GM18873 (cell line): ENCODE data around the gene CLDN11.

Source experiments
- ATAC-seq: cut with Tn5 transposase; IDR thresholded peaks from one replicate; pipeline ENCODE4 v1.9.1; 2021; ENCODE audit warnings: mild to moderate bottlenecking, moderate library complexity, moderate number of reproducible peaks; ENCODE audit not compliant: unreplicated experiment, low FRiP score

Gene CLDN11

DNA sequence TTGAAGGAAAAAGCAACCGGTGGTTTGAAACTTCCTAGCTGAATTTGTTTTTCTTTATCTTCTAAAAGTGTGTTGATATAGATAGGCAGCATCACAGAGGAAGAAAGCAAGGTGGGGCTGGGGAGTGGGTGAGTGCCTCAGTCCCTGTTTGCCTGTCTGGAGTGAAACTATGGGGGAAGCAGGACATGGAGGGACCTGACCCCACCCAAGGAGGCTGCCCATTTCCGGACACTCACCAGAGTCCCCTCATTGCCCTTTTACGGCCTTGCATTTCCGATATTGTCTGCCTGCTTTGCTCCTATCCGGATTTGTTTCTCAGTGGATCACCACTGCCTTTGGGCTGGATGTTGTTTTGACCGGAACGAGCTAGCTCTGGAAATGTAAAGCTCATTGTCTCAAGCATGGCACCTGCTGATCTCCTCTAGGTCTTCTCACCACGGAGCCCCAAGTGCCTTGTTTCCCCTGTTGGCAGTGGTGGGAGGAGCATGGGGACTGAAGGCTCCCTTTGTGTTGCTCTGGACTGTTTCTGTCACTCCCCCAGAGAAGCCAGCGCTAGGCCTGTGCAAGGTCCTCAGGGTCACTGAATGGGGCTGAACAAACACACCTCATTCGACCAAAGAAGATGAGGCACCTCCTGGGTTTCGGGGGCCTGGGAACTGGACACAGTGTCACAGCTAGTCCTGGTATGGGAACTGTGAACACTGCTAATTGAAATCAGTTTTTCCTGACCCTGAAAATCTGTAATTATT lies 7.0 kb downstream of the CLDN11 start:
- ATAC-seq: no peak

DNA sequence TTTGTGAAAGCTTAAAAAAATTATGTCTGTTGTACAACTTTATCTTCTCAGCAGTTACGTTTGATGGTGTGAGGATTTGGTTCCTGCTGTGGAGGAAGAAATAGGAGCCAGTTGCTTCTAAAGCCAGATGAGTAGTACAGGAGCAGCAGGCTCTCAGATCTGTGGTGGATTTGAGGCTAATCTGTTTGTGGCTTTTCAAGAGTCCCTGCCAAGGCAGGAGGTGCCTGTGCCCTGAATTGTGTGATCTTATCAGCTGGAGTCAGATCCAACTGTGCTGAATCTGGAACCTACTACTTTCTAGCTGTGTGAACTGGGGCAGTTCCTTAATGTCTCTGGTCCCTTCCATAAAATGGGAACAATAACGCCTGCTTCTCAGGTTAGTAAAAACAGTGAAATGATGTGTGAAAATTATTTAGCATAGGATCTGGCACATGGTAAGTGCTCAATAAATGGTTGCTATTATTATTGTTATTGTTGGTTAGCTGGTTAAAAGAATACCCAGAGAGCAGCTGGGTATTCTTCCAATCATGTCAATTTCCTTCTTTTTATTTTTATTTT lies 7.7 kb downstream of the CLDN11 start:
- ATAC-seq: no peak

DNA sequence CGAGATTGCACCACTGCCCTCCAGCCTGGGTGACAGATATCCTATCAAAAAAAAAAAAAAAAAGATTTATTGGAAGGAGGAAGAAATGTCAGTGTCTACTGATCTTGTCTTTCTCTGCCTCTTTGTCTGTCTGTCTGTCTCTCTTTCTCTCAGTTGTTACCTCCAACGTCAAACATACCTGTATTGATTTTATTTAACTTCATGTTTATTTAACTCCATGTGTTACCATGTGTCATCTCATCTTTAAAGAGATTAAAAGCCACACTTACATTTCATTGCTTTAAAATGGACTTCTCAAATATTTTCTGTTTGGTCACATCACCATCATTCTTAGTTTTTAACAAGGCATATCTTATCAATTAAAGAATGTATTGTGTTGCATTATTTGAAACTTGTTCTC lies 9.4 kb downstream of the CLDN11 start:
- ATAC-seq: no peak

DNA sequence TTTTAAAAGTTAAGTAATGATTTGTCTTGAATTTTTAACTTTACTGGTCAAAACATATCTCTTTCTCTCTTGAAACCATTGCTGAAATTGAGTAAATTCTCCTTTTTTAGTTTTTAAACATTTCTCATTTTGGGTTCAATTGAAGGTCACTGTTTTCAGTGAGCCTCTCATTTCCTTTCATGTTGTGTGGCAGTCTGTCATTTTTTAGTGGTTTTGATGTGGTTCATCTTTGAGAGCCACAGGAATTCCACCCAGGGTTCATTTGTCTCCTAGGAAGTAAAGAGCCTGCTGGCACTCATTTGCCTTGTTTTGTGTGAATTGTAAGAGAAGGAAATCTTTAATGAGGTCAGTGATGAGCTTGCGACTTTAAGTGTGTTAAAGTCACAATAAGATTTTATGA lies 10.4 kb downstream of the CLDN11 start:
- ATAC-seq: no peak

- no peak for ATAC-seq
These were observed 12.4 kb downstream of the CLDN11 start for GRCh38 chr3:170431054-170431453.

DNA sequence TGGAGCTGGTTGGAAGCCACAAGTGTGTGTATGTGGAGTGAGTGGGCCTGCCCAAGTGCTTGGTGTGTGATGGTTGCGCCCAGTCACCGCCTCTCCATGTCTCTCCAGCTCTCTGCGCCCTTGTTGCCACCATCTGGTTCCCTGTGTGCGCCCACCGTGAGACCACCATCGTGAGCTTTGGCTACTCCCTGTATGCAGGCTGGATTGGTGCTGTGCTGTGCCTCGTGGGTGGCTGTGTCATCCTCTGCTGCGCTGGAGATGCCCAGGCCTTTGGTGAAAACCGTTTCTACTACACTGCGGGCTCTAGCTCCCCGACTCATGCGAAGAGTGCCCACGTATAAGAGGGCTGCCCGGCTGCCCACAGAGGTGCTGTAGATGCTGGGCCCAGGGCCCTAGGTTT lies 13.7 kb downstream of the CLDN11 start:
- no peak for ATAC-seq

DNA sequence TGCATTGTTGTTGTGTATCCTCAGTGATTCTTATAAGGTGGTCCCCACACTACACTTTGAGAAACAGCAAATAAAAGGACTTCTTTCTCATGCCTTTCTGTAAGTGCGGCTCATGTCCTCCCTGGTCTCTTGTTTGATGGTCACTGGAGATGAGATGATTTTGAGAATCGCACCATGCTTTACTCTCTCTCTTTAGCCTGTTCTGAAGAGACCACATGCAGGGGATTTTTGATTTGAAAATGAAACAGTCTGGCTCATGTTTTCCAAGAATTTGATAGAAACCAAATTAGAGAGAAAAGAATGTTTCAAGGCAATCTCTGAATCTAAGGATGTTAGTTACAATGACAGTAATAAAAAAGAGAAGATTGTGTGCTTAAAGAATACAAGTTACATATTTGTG lies 18.0 kb downstream of the CLDN11 start:
- no peak for ATAC-seq

DNA sequence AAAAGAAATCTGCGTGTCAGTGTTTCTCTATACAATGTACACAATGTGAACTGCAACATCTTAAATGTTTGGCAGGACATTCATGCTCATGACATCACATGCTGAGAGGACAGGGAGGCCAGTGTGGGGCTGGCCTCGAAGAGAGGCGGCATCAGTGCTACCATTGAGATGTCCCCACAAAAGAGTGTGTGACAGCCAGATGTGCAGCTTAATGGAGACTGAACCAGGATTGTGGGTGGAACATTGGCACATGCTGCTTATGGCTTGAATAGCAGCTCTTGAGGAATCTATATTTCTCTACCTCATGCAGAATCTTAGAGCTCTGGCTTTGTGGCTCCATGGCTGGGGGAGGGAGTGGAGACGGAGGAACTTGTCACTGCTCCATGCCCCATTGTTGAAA lies 18.5 kb downstream of the CLDN11 start:
- no peak for ATAC-seq

DNA sequence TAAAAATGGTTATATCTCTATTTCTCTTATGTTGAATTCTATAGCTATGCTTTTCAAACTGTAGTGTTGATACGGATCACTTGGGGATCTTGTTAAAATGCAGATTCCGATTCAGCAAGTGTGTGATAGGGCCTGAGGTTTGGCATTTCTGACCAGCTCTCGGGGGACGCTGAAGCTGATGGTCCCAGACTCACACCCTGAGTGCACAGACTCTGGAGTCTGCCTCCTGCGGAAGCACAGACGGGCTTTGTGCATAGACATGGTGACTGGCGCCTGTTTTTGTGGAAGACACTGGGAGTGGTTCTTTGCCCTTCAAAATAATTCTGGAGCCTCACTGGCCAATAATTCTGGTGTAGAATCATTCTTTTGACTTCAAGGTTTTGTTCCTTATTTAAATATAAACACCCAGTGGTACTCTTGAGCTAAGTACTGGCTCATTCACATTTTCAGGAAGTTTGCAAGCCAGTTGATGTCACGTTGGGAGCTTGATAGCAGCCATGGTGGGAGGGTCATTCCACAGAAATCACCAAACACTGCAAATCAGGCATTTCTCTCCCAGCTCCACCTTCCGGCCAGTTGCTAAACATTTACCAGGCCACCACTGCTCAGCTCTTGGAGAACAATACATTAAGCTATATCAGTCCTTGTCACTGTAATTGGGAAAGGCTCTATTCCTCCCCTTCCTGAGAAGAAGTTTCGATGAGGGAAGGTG lies 19.2 kb downstream of the CLDN11 start:
- no peak for ATAC-seq

GRCh38 chr3:170438836-170439235 lies 20.2 kb downstream of the CLDN11 start:
- ATAC-seq: no peak

GRCh38 chr3:170440344-170440743 lies 21.7 kb downstream of the CLDN11 start:
- no peak for ATAC-seq

DNA sequence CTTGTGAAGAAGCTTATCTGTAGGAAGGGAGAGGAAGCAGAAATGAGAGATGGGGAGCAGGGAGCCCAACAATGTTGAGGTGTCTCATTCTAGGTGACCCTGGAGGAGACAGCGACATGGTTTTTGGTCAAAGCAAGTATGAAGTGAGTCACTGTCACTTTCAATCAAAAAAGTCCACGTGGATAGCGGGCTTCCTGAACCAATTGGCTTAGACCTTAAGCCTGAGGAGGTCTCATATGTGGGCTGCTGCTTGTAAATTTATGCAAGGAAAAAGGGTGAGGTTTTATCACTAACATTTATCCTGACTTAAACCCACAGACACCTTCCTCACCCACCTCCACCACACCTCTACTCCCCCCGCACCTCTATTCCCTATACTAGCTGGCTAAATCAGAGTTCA lies 22.7 kb downstream of the CLDN11 start:
- ATAC-seq: no peak

- no peak for ATAC-seq
These were observed 24.3 kb downstream of the CLDN11 start for GRCh38 chr3:170442947-170443346.

GRCh38 chr3:170443457-170443856 lies 24.8 kb downstream of the CLDN11 start:
- ATAC-seq: no peak

DNA sequence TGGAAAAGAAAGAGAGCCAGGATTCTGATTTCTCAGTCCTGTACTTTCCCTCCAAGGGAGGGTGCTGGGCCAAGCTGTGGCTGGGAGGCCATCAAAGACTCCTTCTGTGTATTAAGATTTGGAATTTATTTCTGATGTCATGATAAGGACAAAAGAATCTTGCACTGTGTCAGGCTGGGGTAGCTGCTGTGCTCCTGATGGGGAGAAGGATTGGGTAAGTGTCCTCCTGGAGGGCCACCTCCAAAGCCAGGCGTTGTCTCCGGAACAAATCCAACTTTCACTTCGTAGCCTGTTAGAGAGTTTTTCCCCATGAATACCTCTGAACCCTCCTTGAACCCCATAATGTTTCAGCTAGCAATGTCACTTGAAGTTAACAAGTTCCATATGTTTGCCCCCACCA lies 29.9 kb downstream of the CLDN11 start:
- ATAC-seq: no peak

GRCh38 chr3:170450039-170450438 lies 31.4 kb downstream of the CLDN11 start:
- no peak for ATAC-seq

DNA sequence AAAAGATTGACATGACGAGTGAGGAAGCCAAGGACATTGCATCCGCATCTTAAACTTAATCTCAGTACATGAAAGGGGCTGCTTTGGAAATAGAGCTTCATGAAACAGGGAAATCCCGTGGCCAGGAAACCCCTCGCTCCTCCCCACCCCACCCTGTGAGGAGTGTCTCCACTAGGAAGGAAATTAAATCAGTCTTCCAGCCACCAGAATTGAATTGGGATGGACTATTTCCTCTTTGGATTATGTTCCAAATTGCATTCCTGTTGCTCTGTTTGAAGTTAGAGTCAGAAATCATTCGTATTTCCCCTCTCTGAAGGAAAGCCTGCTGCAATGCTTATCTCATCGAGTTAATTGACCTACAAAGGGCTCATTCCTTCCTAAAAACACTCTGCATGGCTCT lies 35.8 kb downstream of the CLDN11 start:
- no peak for ATAC-seq

GRCh38 chr3:170458285-170458684 lies 39.6 kb downstream of the CLDN11 start:
- no peak for ATAC-seq

GRCh38 chr3:170463011-170463410 lies 44.3 kb downstream of the CLDN11 start:
- no peak for ATAC-seq

- no peak for ATAC-seq
These were observed 47.3 kb downstream of the CLDN11 start for GRCh38 chr3:170465955-170466354.

GRCh38 chr3:170467007-170467406 lies 48.3 kb downstream of the CLDN11 start:
- ATAC-seq: no peak
